HG02763 (cell line): ENCODE measurements around the gene ZNF710.
"Not testable (repeated sequence)": the region's sequence is repeated elsewhere in the genome, so short reads cannot be mapped to it uniquely, and the experiment has no call there.

ENCODE experiments used
- ATAC-seq: cut with Tn5 transposase; IDR thresholded peaks from one replicate; pipeline ENCODE4 v1.9.1; 2021; ENCODE audit warnings: mild to moderate bottlenecking, moderate library complexity; ENCODE audit not compliant: unreplicated experiment

Gene ZNF710

GRCh38 chr15:90058775-90059174, 57.7 kb downstream of the ZNF710 start:
- no peak for ATAC-seq

GRCh38 chr15:90059208-90059985, 58.3 kb downstream of the ZNF710 start:
- ATAC-seq = peak; percentile 86

GRCh38 chr15:90060797-90061196, 59.7 kb downstream of the ZNF710 start:
- no peak for ATAC-seq

- ATAC-seq = no peak
These were observed 60.9 kb downstream of the ZNF710 start for GRCh38 chr15:90062023-90062442.

GRCh38 chr15:90062462-90062932, 61.4 kb downstream of the ZNF710 start:
- ATAC-seq = no peak

GRCh38 chr15:90062973-90063769, 62.0 kb downstream of the ZNF710 start:
- no peak for ATAC-seq

- ATAC-seq = no peak
These were observed 62.7 kb downstream of the ZNF710 start for GRCh38 chr15:90063770-90064247.

- no peak for ATAC-seq
These were observed 64.0 kb downstream of the ZNF710 start for GRCh38 chr15:90064911-90065681.

GRCh38 chr15:90065682-90066049, 64.5 kb downstream of the ZNF710 start:
- no peak for ATAC-seq

GRCh38 chr15:90067181-90067952, 66.2 kb downstream of the ZNF710 start:
- no peak for ATAC-seq

GRCh38 chr15:90067953-90068606, 67.0 kb downstream of the ZNF710 start:
- ATAC-seq = no peak

GRCh38 chr15:90070623-90071022, 69.5 kb downstream of the ZNF710 start:
- ATAC-seq = not testable (repeated sequence)

GRCh38 chr15:90071220-90071807, 70.2 kb downstream of the ZNF710 start:
- no peak for ATAC-seq

GRCh38 chr15:90072978-90073640, 72.0 kb downstream of the ZNF710 start:
- no peak for ATAC-seq

GRCh38 chr15:90074023-90074422, 72.9 kb downstream of the ZNF710 start:
- no peak for ATAC-seq

- ATAC-seq = no peak
These were observed 73.8 kb downstream of the ZNF710 start for GRCh38 chr15:90074916-90075315.

GRCh38 chr15:90075420-90076289, 74.5 kb downstream of the ZNF710 start:
- no peak for ATAC-seq

- ATAC-seq = no peak
These were observed 75.6 kb downstream of the ZNF710 start for GRCh38 chr15:90076716-90077115.
